ENCODE data around the gene RARA.

RARA gene

GRCh38 chr17:40326832-40327199 is 17.8 kb downstream of the RARA start:
- TF ChIP-seq GATA2 (IDR thresholded peaks at IDR 0.05; ENCODE audit: low read depth, low read length) (no peak), GATA3 (IDR thresholded peaks at IDR 0.05; ENCODE audit: low read depth, low read length) (no peak)

- TF ChIP-seq GATA3 (IDR thresholded peaks at IDR 0.05; ENCODE audit: low read depth, low read length) (no peak), GATA2 (IDR thresholded peaks at IDR 0.05; ENCODE audit: low read depth, low read length) (no peak)
Observed at GRCh38 chr17:40327244-40327729, 18.3 kb downstream of the RARA start.

GRCh38 chr17:40327735-40328385 is 18.9 kb downstream of the RARA start:
- TF ChIP-seq GATA2 (IDR thresholded peaks at IDR 0.05; ENCODE audit: low read depth, low read length) (no peak), GATA3 (IDR thresholded peaks at IDR 0.05; ENCODE audit: low read depth, low read length) (no peak)

- TF ChIP-seq GATA2 (IDR thresholded peaks at IDR 0.05; ENCODE audit: low read depth, low read length) (no peak), GATA3 (IDR thresholded peaks at IDR 0.05; ENCODE audit: low read depth, low read length) (no peak)
Observed at GRCh38 chr17:40328386-40328766, 19.4 kb downstream of the RARA start.

GRCh38 chr17:40329839-40330794 is 21.1 kb downstream of the RARA start:
- TF ChIP-seq GATA3 (IDR thresholded peaks at IDR 0.05; ENCODE audit: low read depth, low read length) (no peak), GATA2 (IDR thresholded peaks at IDR 0.05; ENCODE audit: low read depth, low read length) (peak; percentile 50; the same call in 1 of the 2 replicates)

GRCh38 chr17:40330850-40331470 is 22.0 kb downstream of the RARA start:
- TF ChIP-seq GATA2 (IDR thresholded peaks at IDR 0.05; ENCODE audit: low read depth, low read length), result no peak
- no peak for TF ChIP-seq GATA3 (IDR thresholded peaks at IDR 0.05; ENCODE audit: low read depth, low read length)

GRCh38 chr17:40331743-40332641 is 23.0 kb downstream of the RARA start:
- TF ChIP-seq GATA2 (IDR thresholded peaks at IDR 0.05; ENCODE audit: low read depth, low read length), result no peak
- TF ChIP-seq GATA3 (IDR thresholded peaks at IDR 0.05; ENCODE audit: low read depth, low read length), result no peak

- no peak for TF ChIP-seq GATA2 (IDR thresholded peaks at IDR 0.05; ENCODE audit: low read depth, low read length)
- no peak for TF ChIP-seq GATA3 (IDR thresholded peaks at IDR 0.05; ENCODE audit: low read depth, low read length)
Observed at GRCh38 chr17:40333781-40334448, 24.9 kb downstream of the RARA start.

GRCh38 chr17:40335620-40336019 is 26.6 kb downstream of the RARA start:
- TF ChIP-seq GATA2 (IDR thresholded peaks at IDR 0.05; ENCODE audit: low read depth, low read length) (no peak), GATA3 (IDR thresholded peaks at IDR 0.05; ENCODE audit: low read depth, low read length) (no peak)

- TF ChIP-seq GATA2 (IDR thresholded peaks at IDR 0.05; ENCODE audit: low read depth, low read length) (0 out of 2 replicates have a peak, but pooled peaks have one; percentile 32), GATA3 (IDR thresholded peaks at IDR 0.05; ENCODE audit: low read depth, low read length) (no peak)
Observed at GRCh38 chr17:40337351-40337750, 28.4 kb downstream of the RARA start.

GRCh38 chr17:40338058-40338457 is 29.1 kb downstream of the RARA start:
- TF ChIP-seq GATA3 (IDR thresholded peaks at IDR 0.05; ENCODE audit: low read depth, low read length) (no peak), GATA2 (IDR thresholded peaks at IDR 0.05; ENCODE audit: low read depth, low read length) (no peak)

GRCh38 chr17:40338941-40339649 is 30.1 kb downstream of the RARA start:
- TF ChIP-seq GATA2 (IDR thresholded peaks at IDR 0.05; ENCODE audit: low read depth, low read length) (no peak), GATA3 (IDR thresholded peaks at IDR 0.05; ENCODE audit: low read depth, low read length) (no peak)

Measured in SH-SY5Y (cell line).